ENCODE results near the gene MMP7.
A peak's percentile ranks its signal among the peaks of the same experiment; 100 is the strongest.

The MMP7 gene

GRCh38 chr11:102523887-102524286 is 6.7 kb downstream of the MMP7 start:
- Histone ChIP-seq H3K4me3 (replicated peaks; ENCODE audit: low read depth, low read length) (no peak overlapping the region), H3K27me3 (replicated peaks; ENCODE audit: control insufficient read depth, insufficient read depth, low read length) (no peaks in the 10 kb centered on the region), H3K36me3 (ENCODE audit: control insufficient read depth, insufficient read depth, low read length) (no peaks in the 10 kb centered on the region)
- DNase-seq (ENCODE audit: extremely low read depth, insufficient read length) = no peak
- no peak for TF ChIP-seq CTCF (IDR thresholded peaks at IDR 0.05; ENCODE audit: insufficient read depth, low read length, poor library complexity, severe bottlenecking)

DNA sequence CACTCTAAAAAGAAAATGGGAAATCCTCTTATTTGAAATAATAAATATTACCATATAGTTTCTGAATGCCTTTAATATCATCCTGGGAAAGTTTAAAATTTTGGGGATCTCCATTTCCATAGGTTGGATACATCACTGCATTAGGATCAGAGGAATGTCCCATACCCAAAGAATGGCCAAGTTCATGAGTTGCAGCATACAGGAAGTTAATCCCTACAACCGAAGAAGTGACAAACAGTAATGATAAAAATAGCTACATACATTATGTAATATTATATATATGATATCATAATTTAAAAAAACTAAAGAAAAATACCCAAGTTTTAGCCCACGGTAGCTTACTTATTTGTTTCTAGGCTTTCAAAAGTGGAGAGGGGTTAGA is 7.4 kb downstream of the MMP7 start:
- H3K27me3 ChIP-seq (replicated peaks; ENCODE audit: control insufficient read depth, insufficient read depth, low read length) = no peaks in the 10 kb centered on the region; the same call in 1 of the 2 replicates
- no peak for TF ChIP-seq CTCF (IDR thresholded peaks at IDR 0.05; ENCODE audit: insufficient read depth, low read length, poor library complexity, severe bottlenecking)
- no peak for DNase-seq (ENCODE audit: extremely low read depth, insufficient read length)

GRCh38 chr11:102522312-102523188 is 8.0 kb downstream of the MMP7 start:
- no peaks in the 10 kb centered on the region; the same call in 1 of the 2 replicates for H3K27me3 ChIP-seq (replicated peaks; ENCODE audit: control insufficient read depth, insufficient read depth, low read length)
- peak; percentile 15 for DNase-seq (ENCODE audit: extremely low read depth, insufficient read length)
- no peak for TF ChIP-seq CTCF (IDR thresholded peaks at IDR 0.05; ENCODE audit: insufficient read depth, low read length, poor library complexity, severe bottlenecking)
- no peaks in the 10 kb centered on the region for H3K36me3 ChIP-seq (ENCODE audit: control insufficient read depth, insufficient read depth, low read length)
- H3K4me3 ChIP-seq (replicated peaks; ENCODE audit: low read depth, low read length) = no peak overlapping the region

More for the DNA sequence above, 7.4 kb downstream of the MMP7 start:
- H3K4me3 ChIP-seq (replicated peaks; ENCODE audit: low read depth, low read length) = no peak overlapping the region
- no peaks in the 10 kb centered on the region for H3K36me3 ChIP-seq (ENCODE audit: control insufficient read depth, insufficient read depth, low read length)

- H3K27me3 ChIP-seq (replicated peaks; ENCODE audit: control insufficient read depth, insufficient read depth, low read length) = no peaks in the 10 kb centered on the region; the same call in 1 of the 2 replicates
- DNase-seq (ENCODE audit: extremely low read depth, insufficient read length) = peak; percentile 7
- H3K4me3 ChIP-seq (replicated peaks; ENCODE audit: low read depth, low read length) = no peak overlapping the region
- no peak for TF ChIP-seq CTCF (IDR thresholded peaks at IDR 0.05; ENCODE audit: insufficient read depth, low read length, poor library complexity, severe bottlenecking)
- H3K36me3 ChIP-seq (ENCODE audit: control insufficient read depth, insufficient read depth, low read length) = no peaks in the 10 kb centered on the region
These were observed 9.4 kb downstream of the MMP7 start for GRCh38 chr11:102521121-102521520.

DNA sequence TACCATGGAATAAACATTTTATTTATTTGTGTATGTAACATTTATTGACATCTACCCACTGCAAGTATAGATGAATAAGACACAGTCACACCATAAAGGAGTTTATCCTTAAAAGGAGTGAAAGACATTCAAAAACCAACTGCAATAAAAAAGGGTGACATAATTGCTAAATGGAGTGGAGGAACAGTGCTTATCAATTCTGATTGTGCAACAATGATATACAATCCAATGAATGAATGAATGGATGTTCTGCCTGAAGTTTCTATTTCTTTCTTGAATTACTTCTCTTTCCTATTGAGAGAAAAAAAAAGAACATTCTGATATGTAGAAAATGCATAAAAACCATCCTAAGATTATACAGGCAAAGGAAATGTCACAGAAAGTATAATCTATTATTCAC is 10.0 kb downstream of the MMP7 start:
- TF ChIP-seq CTCF (IDR thresholded peaks at IDR 0.05; ENCODE audit: insufficient read depth, low read length, poor library complexity, severe bottlenecking) = no peak
- H3K36me3 ChIP-seq (ENCODE audit: control insufficient read depth, insufficient read depth, low read length) = no peaks in the 10 kb centered on the region
- H3K4me3 ChIP-seq (replicated peaks; ENCODE audit: low read depth, low read length) = no peak overlapping the region
- no peak for DNase-seq (ENCODE audit: extremely low read depth, insufficient read length)
- H3K27me3 ChIP-seq (replicated peaks; ENCODE audit: control insufficient read depth, insufficient read depth, low read length) = no peaks in the 10 kb centered on the region; the same call in 1 of the 2 replicates

All from GM06990 (cell line).